A549 (cell line): ENCODE data around the gene HSH2D. TPM values are rescaled to one million over a fixed set of nuclear protein-coding genes. Genes with fewer than 3 reads are reported as not detected.
A peak's percentile ranks its signal among the peaks of the same experiment; 100 is the strongest.

Experiments
- ATAC-seq, 2 experiments: fragments of 200-7000 bp in 1 of 2; fragments of >200 bp in 1 of 2; cut with Nextera tagmentation in 1 of 2; cut with Tn5 transposase in 1 of 2; 3 replicates each; pipeline versions ENCODE4 v1.8.0 to v1.9.1; 2018 to 2020; ENCODE audit warnings: mild to moderate bottlenecking in 1 of 2, moderate library complexity in 1 of 2
- CTCF ChIA-PET: fragments of 300-600 bp; sonication (Branson Sonifier 250); formaldehyde crosslinking; extraction: SDS; loops from one replicate; lab custom pipeline; 2021; ENCODE audit warnings: antibody characterized with exemption, inconsistent platforms; lab: Yijun Ruan, JAX
- POLR2A ChIA-PET: fragments of 350-600 bp; formaldehyde crosslinking; extraction: SDS; loops from one replicate; lab custom pipeline; 2021; ENCODE audit warnings: antibody characterized with exemption, inconsistent platforms; lab: Yijun Ruan, JAX
- DNase-seq, 2 experiments: peaks; one replicate each; pipeline versions ENCODE4 v3.0.0 to v3.0.0-alpha.2; 2011 to 2016; ENCODE audit warnings: low read depth in 1 of 2, low spot score in 1 of 2
- FAIRE-seq: peaks from 2 replicates; lab custom pipeline; 2011; peaks lifted over from hg19 to GRCh38; lab: Jason Lieb, UNC
- H3K27ac ChIP-seq, 2 experiments: fragments of >200 bp; sonication (Bioruptor Twin); formaldehyde crosslinking; 3 replicates each; pipeline ENCODE4 v1.5.1; 2016 to 2017
- H3K4me1 ChIP-seq: fragments of >200 bp; sonication (Bioruptor Twin); formaldehyde crosslinking; 3 replicates; pipeline ENCODE4 v1.6.1; 2016
- H3K4me2 ChIP-seq: fragments of >200 bp; sonication (Bioruptor Twin); formaldehyde crosslinking; 3 replicates; pipeline ENCODE4 v1.6.1; 2016
- H3K4me3 ChIP-seq: fragments of >200 bp; sonication (Bioruptor Twin); formaldehyde crosslinking; 3 replicates; pipeline ENCODE4 v1.5.1; 2016
- H3K9me3 ChIP-seq: fragments of >200 bp; sonication (Bioruptor Twin); formaldehyde crosslinking; 3 replicates; pipeline ENCODE4 v1.6.1; 2016
- BHLHE40 ChIP-seq: IDR thresholded peaks from 2 replicates; pipeline ENCODE4 v1.6.1; 2012; ENCODE audit warnings: low read depth, low read length, inconsistent platforms
- CTCF ChIP-seq: fragments of >200 bp; sonication (Bioruptor Twin); formaldehyde crosslinking; IDR thresholded peaks from 3 replicates; pipeline ENCODE4 v1.5.1; 2016
- EHMT2 ChIP-seq: fragments of 200-600 bp; sonication (generic); IDR thresholded peaks from 2 replicates; pipeline ENCODE4 v1.6.1; 2016; ENCODE audit warnings: antibody characterized with exemption, low read depth, mild to moderate bottlenecking, moderate library complexity
- EP300 ChIP-seq, 2 experiments: fragments of >200 bp; sonication (Bioruptor Twin); formaldehyde crosslinking; IDR thresholded peaks; 2 replicates in 1 of 2; 3 replicates in 1 of 2; pipeline ENCODE4 v1.6.1; 2016 to 2017
- FOSL2 ChIP-seq, 2 experiments: fragments of 450-650 bp in 1 of 2; fragments of >200 bp in 1 of 2; sonication (Bioruptor Twin) in 1 of 2; formaldehyde crosslinking; IDR thresholded peaks; 2 replicates each; pipeline versions ENCODE4 v1.5.0 to v1.6.1; 2016 to 2020; ENCODE audit warnings: mild to moderate bottlenecking in 1 of 2, moderate library complexity in 1 of 2
- HOXB13 ChIP-seq: fragments of 250-450 bp; sonication (Bioruptor Pico); IDR thresholded peaks from 2 replicates; pipeline ENCODE4 v1.5.0; 2020; ENCODE audit warnings: low read depth, mild to moderate bottlenecking, moderate library complexity
- MAFK ChIP-seq: fragments of 450-650 bp; IDR thresholded peaks from 2 replicates; pipeline ENCODE4 v1.6.1; 2014; ENCODE audit not compliant: partially characterized antibody
- MAZ ChIP-seq: fragments of 150-350 bp; IDR thresholded peaks from 2 replicates; pipeline ENCODE4 v1.6.1; 2014; ENCODE audit warnings: antibody characterized with exemption, low read depth, low read length, borderline replicate concordance
- NPAS2 ChIP-seq: fragments of 250-450 bp; sonication (Bioruptor Pico); IDR thresholded peaks from 2 replicates; pipeline ENCODE4 v1.8.0; 2022; ENCODE audit warnings: mild to moderate bottlenecking, moderate library complexity, borderline replicate concordance
- PHF8 ChIP-seq: fragments of 200-600 bp; sonication (generic); IDR thresholded peaks from 2 replicates; pipeline ENCODE4 v1.6.1; 2016; ENCODE audit warnings: low read depth, mild to moderate bottlenecking, antibody characterized with exemption, moderate library complexity, borderline replicate concordance
- POLR2AphosphoS2 ChIP-seq: conservative IDR thresholded peaks from 2 replicates; pipeline ENCODE4 v1.6.1; 2012; ENCODE audit warnings: low read length, improper control_type of control experiment, inconsistent platforms
- SMC3 ChIP-seq: fragments of >200 bp; sonication (Bioruptor Twin); formaldehyde crosslinking; IDR thresholded peaks from 3 replicates; pipeline ENCODE4 v1.6.1; 2018; ENCODE audit warnings: inconsistent platforms
- ZC3H11A ChIP-seq: fragments of 450-650 bp; IDR thresholded peaks from 2 replicates; pipeline ENCODE4 v1.6.1; 2014; ENCODE audit warnings: antibody characterized with exemption, mild to moderate bottlenecking
- WGBS: methylation state at CpG from one replicate; pipeline ENCODE4 v1.1.6; 2017; ENCODE audit errors: missing lambda C conversion rate; 5-methylcytosine and 5-hydroxymethylcytosine counted together
- polyA minus RNA-seq: library from RNA; depleted of rRNA, polyadenylated mRNA; stranded (reverse); fragments of >200 nt; gene quantifications from 2 replicates; pipeline ENCODE4 v1.2.3, GENCODE V29; 2011; rRNA and poly(A)+ RNA removed
- polyA plus RNA-seq, 4 experiments: library from polyadenylated mRNA; depleted of rRNA in 3 of 4; stranded (reverse); fragments of >200 nt; fragmentation: RNase III in 1 of 4; extraction: RNeasy Plus Mini Kit Qiagen cat#74134 plus additional on column Dnase treatment in 1 of 4; gene quantifications; 2 replicates in 3 of 4; 3 replicates in 1 of 4; pipeline ENCODE4 v1.2.3, GENCODE V29; 2011 to 2017

HSH2D gene, protein sequence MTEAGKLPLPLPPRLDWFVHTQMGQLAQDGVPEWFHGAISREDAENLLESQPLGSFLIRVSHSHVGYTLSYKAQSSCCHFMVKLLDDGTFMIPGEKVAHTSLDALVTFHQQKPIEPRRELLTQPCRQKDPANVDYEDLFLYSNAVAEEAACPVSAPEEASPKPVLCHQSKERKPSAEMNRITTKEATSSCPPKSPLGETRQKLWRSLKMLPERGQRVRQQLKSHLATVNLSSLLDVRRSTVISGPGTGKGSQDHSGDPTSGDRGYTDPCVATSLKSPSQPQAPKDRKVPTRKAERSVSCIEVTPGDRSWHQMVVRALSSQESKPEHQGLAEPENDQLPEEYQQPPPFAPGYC
- polyA plus RNA-seq (2011; rRNA removed) (0.05 and 0.16 TPM in 2 replicates), polyA plus RNA-seq (2017; fragmentation: RNase III; extraction: RNeasy Plus Mini Kit Qiagen cat#74134 plus additional on column Dnase treatment) (not detected in 3 replicates), polyA minus RNA-seq (not detected in 2 replicates)
- not detected in 2 replicates for polyA plus RNA-seq (2012; cell fraction: cytosol; rRNA removed)
- polyA plus RNA-seq (2012; cell fraction: nucleus; rRNA removed): not detected in 2 replicates

DNA sequence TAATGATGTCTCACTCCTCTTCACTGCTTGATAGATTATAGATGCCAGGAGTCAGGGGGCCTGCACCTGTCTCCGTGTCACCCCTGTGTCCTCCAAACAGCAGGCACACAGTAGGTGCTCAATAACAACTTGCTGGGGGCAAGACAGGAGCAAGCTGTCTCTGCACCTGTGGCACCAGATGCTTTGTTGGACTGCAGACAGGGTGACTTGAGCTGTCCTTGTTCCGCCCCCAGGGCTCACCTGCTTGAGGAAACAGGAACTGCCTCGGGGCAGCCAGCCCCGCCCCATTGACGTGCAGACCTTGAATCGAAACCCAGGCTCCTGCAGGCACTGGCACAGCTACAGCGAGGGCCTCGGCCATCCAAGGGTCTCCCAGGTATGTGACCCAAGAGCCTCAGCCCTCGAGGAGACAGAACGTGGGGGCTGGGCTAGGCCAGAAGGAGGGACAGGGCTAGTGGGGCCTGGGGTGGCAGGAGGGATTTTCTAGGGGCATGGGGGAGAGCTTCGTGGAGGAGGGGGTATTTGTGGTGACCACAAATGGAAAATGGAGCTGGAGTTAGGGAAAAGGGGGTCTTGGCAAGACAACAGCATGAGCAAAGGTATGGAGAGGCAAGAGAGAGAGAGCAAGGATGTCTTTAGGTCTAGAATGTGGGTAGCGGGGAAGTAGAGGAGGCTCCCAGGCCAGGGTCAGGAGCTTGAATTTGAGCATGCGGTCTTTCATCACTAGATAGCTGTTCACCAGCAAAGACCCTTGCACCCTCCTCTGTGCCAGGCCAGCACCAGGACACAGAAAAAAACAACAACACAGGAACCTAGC is at the start of gene HSH2D:
HSH2D (plus strand) TSS at position 287 of the 817 bp plus-strand sequence. CDS start 5,066 bp downstream, outside the sequence.
- Histone ChIP-seq H3K4me2 (no peak within 1 kb of the TSS), H3K9me3 (no peaks in the 10 kb centered on the region), H3K4me1 (no peaks in the 10 kb centered on the region), H3K4me3 (no peak within 1 kb of the TSS), H3K27ac (no peak within 1 kb of the TSS)
- ATAC-seq: no peak
- ChIA-PET POLR2A (no interaction called here), CTCF (interaction anchor here (0.6 to 1.2 kb wide), 2 partner anchors 8 to 34 kb away, joined by 4 to 5 read pairs; no protein-coding TSS in a partner anchor)
- DNase-seq: no peak
- FAIRE-seq: no peak
- 78% methylated on average over 5 of the region's 13 CpGs for WGBS
- TF ChIP-seq POLR2AphosphoS2: no peak
- TF ChIP-seq SMC3: no peak

- WGBS: 61% methylated on average over 10 of the region's 10 CpGs
- no peak for FAIRE-seq
- no peak for DNase-seq
- peak overlapping the region; percentile 87 to 89 for H3K27ac ChIP-seq
- H3K4me3 ChIP-seq: peak overlapping the region; percentile 20; the same call in 1 of the 3 replicates
- H3K4me1 ChIP-seq: peaks cover 88% of the 10 kb centered on the region
- POLR2A ChIA-PET: interaction anchor here (0.6 to 1.3 kb wide), 3 partner anchors 9 to 263 kb away, joined by 3 to 4 read pairs (median 4); no protein-coding TSS in a partner anchor
- no peak for ATAC-seq
- TF ChIP-seq HOXB13: no peak
- no peak for TF ChIP-seq NPAS2
- TF ChIP-seq EP300 (IDR thresholded peaks at IDR 0.05): no peak
- TF ChIP-seq CTCF: no peak
- no peak for TF ChIP-seq FOSL2 (IDR thresholded peaks at IDR 0.05)
- TF ChIP-seq FOSL2 (CRISPR knock-in tag; IDR thresholded peaks at IDR 0.05): no peak
- TF ChIP-seq POLR2AphosphoS2: peak; percentile 65; the same call in 1 of the 2 replicates
- no peak for TF ChIP-seq ZC3H11A
- TF ChIP-seq BHLHE40: no peak
- CTCF ChIA-PET: interaction anchor here (0.6 to 2.9 kb wide), 5 partner anchors 16 to 104 kb away, joined by 3 to 10 read pairs (median 4); no protein-coding TSS in a partner anchor
- H3K9me3 ChIP-seq: no peaks in the 10 kb centered on the region
- H3K4me2 ChIP-seq: peak overlapping the region; percentile 49
These were observed 49.0 kb upstream of the HSH2D start for GRCh38 chr19:16094360-16095070.

GRCh38 chr19:16095071-16095571 is 48.4 kb upstream of the HSH2D start:
- CTCF ChIA-PET: interaction anchor here (0.6 to 2.9 kb wide), 5 partner anchors 13 to 105 kb away, joined by 3 to 10 read pairs (median 5); no protein-coding TSS in a partner anchor
- no peak for ATAC-seq

More at GRCh38 chr19:16095071-16095571, 48.4 kb upstream of the HSH2D start:
- no peak for FAIRE-seq
- peaks cover 82% of the 10 kb centered on the region for H3K4me1 ChIP-seq
- POLR2A ChIA-PET: interaction anchor here (1.3 kb wide), 1 partner anchor 10 kb away, joined by 4 read pairs; no protein-coding TSS in a partner anchor
- TF ChIP-seq EHMT2 (no peak), MAFK (no peak), PHF8 (no peak), POLR2AphosphoS2 (0 out of 2 replicates have a peak, but pooled peaks have one; percentile 16), MAZ (no peak)
- 96% methylated on average over 13 of the region's 13 CpGs for WGBS
- peak overlapping the region; percentile 87 to 89; a peak in 5 of 6 replicates for H3K27ac ChIP-seq
- no peaks in the 10 kb centered on the region for H3K9me3 ChIP-seq
- no peak overlapping the region for H3K4me3 ChIP-seq
- DNase-seq: no peak
- H3K4me2 ChIP-seq: peak overlapping the region; percentile 49; the same call in 1 of the 3 replicates
